HG03064 (cell line): ENCODE data around the gene IL19.

Experiments
- ATAC-seq: cut with Tn5 transposase; IDR thresholded peaks from one replicate; pipeline ENCODE4 v1.9.1; 2021; ENCODE audit warnings: low read depth; ENCODE audit not compliant: unreplicated experiment

The IL19 gene

DNA sequence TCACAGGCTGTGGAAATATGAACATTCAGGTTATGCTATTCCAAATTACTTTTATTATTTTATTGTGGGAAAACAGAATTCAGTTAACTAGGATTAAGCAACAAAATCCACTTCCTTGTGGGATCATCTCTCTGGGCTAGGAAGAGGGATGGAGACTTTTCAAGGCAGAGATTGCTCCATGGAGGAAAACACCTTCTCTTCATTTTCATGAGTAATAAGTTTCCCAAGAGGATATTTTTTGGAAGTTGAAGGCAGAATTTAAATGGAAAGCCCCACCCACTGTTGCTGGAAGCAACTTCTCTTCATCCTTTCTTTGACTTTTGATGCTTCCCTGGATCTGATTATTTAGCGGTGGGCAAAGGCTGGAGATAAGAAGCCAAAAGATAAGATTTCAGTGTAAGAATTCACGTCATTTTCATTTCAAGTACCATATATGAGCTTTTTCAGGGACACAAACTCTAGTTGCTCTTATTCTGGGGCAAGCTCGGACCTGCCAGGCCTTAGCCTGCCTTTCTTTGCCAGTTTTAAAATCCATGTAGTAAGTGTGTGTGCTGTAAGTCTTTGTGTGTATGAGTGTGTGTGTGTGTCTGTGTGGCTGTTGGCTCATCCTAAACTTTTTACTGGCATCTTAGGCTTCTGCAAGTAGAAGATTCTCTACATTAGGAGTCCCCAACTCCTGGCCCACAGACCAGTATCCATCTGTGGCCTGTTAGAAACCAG is 114.9 kb downstream of the IL19 start:
- ATAC-seq, result no peak

GRCh38 chr1:206886831-206887230 is 116.3 kb downstream of the IL19 start:
- ATAC-seq, result no peak

- no peak for ATAC-seq
These were observed 117.1 kb downstream of the IL19 start for GRCh38 chr1:206887701-206888100.

DNA sequence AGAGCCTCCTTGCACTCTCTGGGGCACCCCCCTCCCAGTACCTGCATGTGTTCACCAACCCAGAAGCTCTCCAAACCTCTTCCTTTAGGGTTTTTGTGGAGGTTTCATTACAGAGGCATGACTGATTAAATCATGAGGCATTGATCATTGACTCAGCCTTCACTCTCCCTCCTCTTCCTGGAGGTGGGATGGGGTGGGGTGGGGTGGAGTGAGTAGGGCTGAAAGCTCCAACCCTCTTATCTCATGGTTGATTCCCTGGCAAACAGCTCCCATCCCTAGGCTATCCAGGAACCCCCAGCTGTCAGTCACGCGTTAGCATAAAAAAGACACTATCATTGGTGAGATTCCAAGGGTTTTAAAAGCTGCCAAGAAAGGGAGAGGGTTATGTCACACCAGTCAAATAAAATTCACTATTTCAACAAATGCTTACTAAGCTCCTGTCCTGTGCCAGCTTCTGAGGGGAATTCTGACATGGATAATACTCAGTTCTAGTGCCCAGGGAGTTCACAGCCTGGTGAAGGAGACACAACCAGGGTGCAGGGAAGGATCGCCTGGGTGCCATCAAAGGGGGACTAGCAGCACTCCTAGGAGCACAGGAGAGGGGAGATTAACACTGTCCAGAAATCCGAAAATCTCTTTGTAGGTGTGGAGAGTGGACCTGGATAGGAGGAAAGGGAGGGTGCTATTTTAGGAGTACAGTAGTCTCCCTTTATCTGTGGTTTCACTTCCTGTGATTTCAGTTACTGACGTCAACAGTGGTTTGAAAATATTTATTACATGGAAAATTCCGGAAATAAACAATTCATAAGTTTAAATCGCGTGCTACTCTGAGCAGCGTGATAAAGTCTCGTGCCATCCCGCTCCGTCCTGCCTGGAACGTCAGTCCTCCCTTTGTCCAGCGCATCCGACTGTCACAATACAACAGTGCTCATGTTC is 119.8 kb downstream of the IL19 start:
- ATAC-seq, result no peak

DNA sequence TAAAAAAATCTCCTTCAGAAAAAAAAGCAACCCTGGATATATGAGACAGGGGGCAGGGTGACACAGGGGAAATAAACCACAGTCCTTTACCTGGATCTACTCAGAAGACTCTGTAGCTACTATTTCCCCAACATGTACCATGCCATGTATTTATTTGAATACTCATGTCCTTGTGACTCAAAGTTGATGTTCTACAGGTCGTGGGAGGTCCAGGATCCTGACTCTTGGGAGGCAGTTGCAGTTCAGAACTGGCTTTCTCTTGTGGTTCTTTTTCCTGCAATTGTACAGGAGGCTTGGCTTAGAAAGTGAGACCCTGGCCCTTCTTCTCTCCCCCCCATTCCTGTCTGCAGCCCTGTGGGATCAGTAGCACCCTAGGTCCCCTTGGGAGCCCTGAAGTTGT is 120.8 kb downstream of the IL19 start:
- ATAC-seq, result no peak
